CD4-positive, alpha-beta T cell (primary cell): Measurements from ENCODE around the gene TYRP1. TPM values are rescaled to one million over a fixed set of nuclear protein-coding genes. Genes with fewer than 3 reads are reported as not detected.

Experiments
- ATAC-seq: fragments of 200-7000 bp; cut with Tn5 transposase; one replicate; pipeline ENCODE4 v1.10.0; 2022; ENCODE audit warnings: mild to moderate bottlenecking; ENCODE audit not compliant: poor library complexity
- CTCF ChIA-PET: fragments of 350-600 bp; sonication (Branson Sonifier 250); formaldehyde crosslinking; loops from one replicate; lab custom pipeline; 2021; ENCODE audit warnings: antibody characterized with exemption, inconsistent platforms; lab: Charles Lee
- POLR2A ChIA-PET: fragments of 350-600 bp; sonication (Branson Sonifier 250); formaldehyde crosslinking; loops from one replicate; lab custom pipeline; 2021; ENCODE audit warnings: antibody characterized with exemption, inconsistent platforms; lab: Charles Lee
- DNase-seq, 14 experiments: peaks; one replicate each; pipeline ENCODE4 v3.0.0-alpha.2; 2013 to 2020; ENCODE audit warnings: mixed read lengths in 2 of 14
- H3K27ac ChIP-seq, 2 donors: one replicate each; pipeline versions ENCODE4 v1.5.1 to v1.7.0; 2013; ENCODE audit warnings: low read length in 2 of 2, low read depth in 1 of 2, mild to moderate bottlenecking in 1 of 2
- H3K27me3 ChIP-seq, 2 experiments: 1 replicate in 1 of 2; 2 replicates in 1 of 2; pipeline versions ENCODE4 v1.6.1 to v1.7.0; 2013; ENCODE audit warnings: low read length in 2 of 2, control low read depth in 1 of 2, mild to moderate bottlenecking in 1 of 2, moderate library complexity in 1 of 2; ENCODE audit not compliant: insufficient read depth in 2 of 2, control insufficient read depth in 1 of 2
- H3K36me3 ChIP-seq: one replicate; pipeline ENCODE4 v1.6.1; 2013; ENCODE audit warnings: low read length, control low read depth; ENCODE audit not compliant: insufficient read depth
- H3K4me1 ChIP-seq: one replicate; pipeline ENCODE4 v1.6.1; 2013; ENCODE audit warnings: low read length, control low read depth; ENCODE audit not compliant: insufficient read depth
- H3K4me3 ChIP-seq: one replicate; pipeline ENCODE4 v1.5.1; 2013; ENCODE audit warnings: mild to moderate bottlenecking, low read length, moderate library complexity
- H3K9me3 ChIP-seq, 2 experiments: 1 replicate in 1 of 2; 2 replicates in 1 of 2; pipeline versions ENCODE4 v1.6.1 to v1.7.0; 2013; ENCODE audit warnings: low read length in 2 of 2, mild to moderate bottlenecking in 2 of 2, control low read depth in 1 of 2, moderate library complexity in 1 of 2; ENCODE audit not compliant: control insufficient read depth in 1 of 2, insufficient read depth in 1 of 2
- H3K27ac Mint-ChIP-seq: one replicate; pipeline ENCODE4 v1.8.0; 2020; ENCODE audit warnings: mixed read lengths
- H3K27me3 Mint-ChIP-seq: one replicate; pipeline ENCODE4 v1.8.0; 2021; ENCODE audit warnings: mixed read lengths
- H3K36me3 Mint-ChIP-seq: one replicate; pipeline ENCODE4 v1.8.0; 2021; ENCODE audit warnings: low read depth, mixed read lengths
- H3K4me1 Mint-ChIP-seq: one replicate; pipeline ENCODE4 v1.8.0; 2021; ENCODE audit warnings: low read depth, mixed read lengths
- H3K4me3 Mint-ChIP-seq: one replicate; pipeline ENCODE4 v1.8.0; 2020; ENCODE audit warnings: mild to moderate bottlenecking, mixed read lengths
- H3K9me3 Mint-ChIP-seq: one replicate; pipeline ENCODE4 v1.8.0; 2020; ENCODE audit warnings: mixed read lengths
- intact Hi-C, 2 experiments: fragments of 100-400 bp; cut with DNase I in 1 of 2; cut with micrococcal nuclease in 1 of 2; formaldehyde crosslinking; loops; one replicate each; pipeline versions ENCODE4 v1.15.1 to v1.9.0; 2023 to 2025; cut with DNase I, micrococcal nuclease
- total RNA-seq, 174 experiments: library from RNA in 2 of 174; stranded (reverse) in 2 of 174; gene quantifications; one replicate each; pipeline ENCODE4 v1.2.3 and lab custom pipeline; 2021 to 2026
- TF ChIP-seq, protein P1 (sequence below): fragments of 200-600 bp; IDR thresholded peaks from one replicate; pipeline ENCODE4 v1.8.0; 2022; ENCODE audit warnings: antibody characterized with exemption, mild to moderate bottlenecking

The TYRP1 gene
- total RNA-seq, 2 experiments from 2014 or later: not detected

GRCh38 chr9:12698986-12699385 is 5.8 kb downstream of the TYRP1 start:
- Histone ChIP-seq H3K27me3 (no peaks in the 10 kb centered on the region), H3K27ac (no peak overlapping the region), H3K4me3 (no peak overlapping the region), H3K9me3 (peaks cover 0 to 3% of the 10 kb centered on the region in 2 experiments), H3K36me3 (no peaks in the 10 kb centered on the region), H3K4me1 (no peaks in the 10 kb centered on the region)
- TF ChIP-seq, protein P1, sequence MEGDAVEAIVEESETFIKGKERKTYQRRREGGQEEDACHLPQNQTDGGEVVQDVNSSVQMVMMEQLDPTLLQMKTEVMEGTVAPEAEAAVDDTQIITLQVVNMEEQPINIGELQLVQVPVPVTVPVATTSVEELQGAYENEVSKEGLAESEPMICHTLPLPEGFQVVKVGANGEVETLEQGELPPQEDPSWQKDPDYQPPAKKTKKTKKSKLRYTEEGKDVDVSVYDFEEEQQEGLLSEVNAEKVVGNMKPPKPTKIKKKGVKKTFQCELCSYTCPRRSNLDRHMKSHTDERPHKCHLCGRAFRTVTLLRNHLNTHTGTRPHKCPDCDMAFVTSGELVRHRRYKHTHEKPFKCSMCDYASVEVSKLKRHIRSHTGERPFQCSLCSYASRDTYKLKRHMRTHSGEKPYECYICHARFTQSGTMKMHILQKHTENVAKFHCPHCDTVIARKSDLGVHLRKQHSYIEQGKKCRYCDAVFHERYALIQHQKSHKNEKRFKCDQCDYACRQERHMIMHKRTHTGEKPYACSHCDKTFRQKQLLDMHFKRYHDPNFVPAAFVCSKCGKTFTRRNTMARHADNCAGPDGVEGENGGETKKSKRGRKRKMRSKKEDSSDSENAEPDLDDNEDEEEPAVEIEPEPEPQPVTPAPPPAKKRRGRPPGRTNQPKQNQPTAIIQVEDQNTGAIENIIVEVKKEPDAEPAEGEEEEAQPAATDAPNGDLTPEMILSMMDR: no peak
- ChIA-PET POLR2A (no interaction called here), CTCF (no interaction called here)
- intact Hi-C loops: no loop called here
- Mint-ChIP-seq H3K27ac (no peak overlapping the region), H3K27me3 (no peaks in the 10 kb centered on the region), H3K36me3 (no peaks in the 10 kb centered on the region), H3K4me1 (no peaks in the 10 kb centered on the region), H3K4me3 (no peak overlapping the region), H3K9me3 (peaks cover 8% of the 10 kb centered on the region)
- DNase-seq (no peak), ATAC-seq (no peak)

- no peak overlapping the region for H3K27ac Mint-ChIP-seq
- no peak overlapping the region for H3K27ac ChIP-seq
- CTCF ChIA-PET: no interaction called here
- H3K4me3 ChIP-seq: no peak overlapping the region
- no peaks in the 10 kb centered on the region for H3K9me3 ChIP-seq
- peaks cover 8% of the 10 kb centered on the region for H3K9me3 Mint-ChIP-seq
- TF ChIP-seq, protein P1: no peak
- no peaks in the 10 kb centered on the region for H3K27me3 Mint-ChIP-seq
- H3K27me3 ChIP-seq: no peaks in the 10 kb centered on the region
- no peaks in the 10 kb centered on the region for H3K36me3 Mint-ChIP-seq
- DNase-seq (no peak), ATAC-seq (no peak)
- H3K4me1 Mint-ChIP-seq: no peaks in the 10 kb centered on the region
- intact Hi-C loops: no loop called here
- no peaks in the 10 kb centered on the region for H3K4me1 ChIP-seq
- no peaks in the 10 kb centered on the region for H3K36me3 ChIP-seq
- POLR2A ChIA-PET: no interaction called here
- H3K4me3 Mint-ChIP-seq: no peak overlapping the region
Observed at GRCh38 chr9:12699529-12699928, 6.3 kb downstream of the TYRP1 start.

- intact Hi-C loops: no loop called here
- H3K27ac ChIP-seq: no peak overlapping the region
- no peak overlapping the region for H3K4me3 ChIP-seq
- no peak for ATAC-seq
- H3K9me3 ChIP-seq: no peaks in the 10 kb centered on the region
- ChIA-PET CTCF (no interaction called here), POLR2A (no interaction called here)
- H3K36me3 Mint-ChIP-seq: no peaks in the 10 kb centered on the region
- H3K36me3 ChIP-seq: no peaks in the 10 kb centered on the region
- H3K4me1 ChIP-seq: no peaks in the 10 kb centered on the region
- H3K4me1 Mint-ChIP-seq: no peaks in the 10 kb centered on the region
- H3K27ac Mint-ChIP-seq: no peak overlapping the region
- H3K9me3 Mint-ChIP-seq: peaks cover 8% of the 10 kb centered on the region
- TF ChIP-seq, protein P1: no peak
- no peaks in the 10 kb centered on the region for H3K27me3 Mint-ChIP-seq
- DNase-seq: no peak
- H3K27me3 ChIP-seq: no peaks in the 10 kb centered on the region
- no peak overlapping the region for H3K4me3 Mint-ChIP-seq
Observed at GRCh38 chr9:12701126-12701525, 7.9 kb downstream of the TYRP1 start.
